HG03442 (cell line): ENCODE results near the gene RAPGEF1.

Source experiments
- ATAC-seq: cut with Tn5 transposase; IDR thresholded peaks from one replicate; pipeline ENCODE4 v1.9.1; 2021; ENCODE audit warnings: mild to moderate bottlenecking, moderate library complexity; ENCODE audit not compliant: unreplicated experiment

Gene RAPGEF1

DNA sequence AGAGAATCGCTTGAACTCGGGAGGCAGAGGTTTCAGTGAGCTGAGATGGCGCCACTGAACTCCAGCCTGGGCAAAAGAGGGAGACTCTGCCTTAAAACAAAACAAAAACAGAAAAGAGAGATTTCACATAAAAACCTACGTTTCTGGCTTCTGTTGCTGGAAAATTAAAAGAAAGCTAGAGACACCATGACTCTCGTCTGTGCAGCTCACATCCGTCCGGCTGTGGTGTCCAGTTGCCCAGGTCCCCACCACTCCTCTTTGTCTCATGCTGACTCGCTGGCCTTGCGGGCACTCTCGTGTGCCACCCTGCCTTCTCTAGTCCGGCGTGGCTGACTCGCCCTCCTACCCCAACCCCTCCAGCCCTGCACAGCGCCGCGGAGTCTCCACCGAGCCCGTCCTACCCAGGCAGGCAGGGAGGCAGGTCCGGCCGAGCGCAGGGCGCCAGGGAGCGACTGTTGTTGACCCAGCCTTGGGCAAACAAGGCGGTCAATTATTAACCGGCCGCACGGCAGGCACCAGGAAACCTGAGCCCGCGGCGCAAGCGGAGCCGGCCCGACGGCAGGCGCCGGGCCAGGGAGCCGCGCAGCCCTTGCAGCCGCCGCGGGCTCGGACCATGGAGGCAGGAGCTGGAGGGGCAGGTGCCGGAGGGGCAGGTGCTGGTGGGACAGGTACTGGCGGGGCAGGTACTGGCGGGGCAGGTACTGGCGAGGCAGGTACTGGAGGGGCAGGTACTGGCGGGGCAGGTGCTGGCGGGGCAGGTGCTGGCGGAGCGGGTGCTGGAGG lies 194.7 kb downstream of the RAPGEF1 start, which contains the start of gene PRRT1B:
TSS of gene PRRT1B (plus strand) at position 521 of the 783 bp plus-strand sequence. CDS start at position 614, 93 bp downstream.
- ATAC-seq = no peak

DNA sequence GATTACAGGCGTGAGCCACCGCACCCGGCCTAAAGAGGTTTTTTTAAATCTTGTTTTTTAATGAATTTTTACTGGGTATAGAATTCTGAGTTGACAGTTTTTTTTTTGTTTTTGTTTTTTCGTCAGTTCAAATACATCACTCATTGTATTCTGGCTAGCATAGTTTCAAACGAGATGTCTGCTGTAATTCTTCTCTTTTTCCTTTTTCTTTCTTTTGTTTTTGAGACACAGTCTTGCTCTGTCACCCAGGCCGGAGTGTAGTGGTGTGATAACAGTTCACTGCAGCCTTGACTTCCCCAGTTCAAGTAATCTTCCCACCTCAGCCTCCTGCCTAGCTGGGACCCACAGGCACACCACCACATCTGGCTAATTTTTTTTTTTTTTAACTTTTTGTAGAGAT lies 196.7 kb downstream of the RAPGEF1 start:
- ATAC-seq = no peak

- no peak for ATAC-seq
Measured at GRCh38 chr9:131539223-131539923, 200.5 kb downstream of the RAPGEF1 start.

- ATAC-seq = no peak
Measured at GRCh38 chr9:131537946-131538345, 201.9 kb downstream of the RAPGEF1 start.

GRCh38 chr9:131534721-131535237 lies 205.1 kb downstream of the RAPGEF1 start:
- no peak for ATAC-seq

DNA sequence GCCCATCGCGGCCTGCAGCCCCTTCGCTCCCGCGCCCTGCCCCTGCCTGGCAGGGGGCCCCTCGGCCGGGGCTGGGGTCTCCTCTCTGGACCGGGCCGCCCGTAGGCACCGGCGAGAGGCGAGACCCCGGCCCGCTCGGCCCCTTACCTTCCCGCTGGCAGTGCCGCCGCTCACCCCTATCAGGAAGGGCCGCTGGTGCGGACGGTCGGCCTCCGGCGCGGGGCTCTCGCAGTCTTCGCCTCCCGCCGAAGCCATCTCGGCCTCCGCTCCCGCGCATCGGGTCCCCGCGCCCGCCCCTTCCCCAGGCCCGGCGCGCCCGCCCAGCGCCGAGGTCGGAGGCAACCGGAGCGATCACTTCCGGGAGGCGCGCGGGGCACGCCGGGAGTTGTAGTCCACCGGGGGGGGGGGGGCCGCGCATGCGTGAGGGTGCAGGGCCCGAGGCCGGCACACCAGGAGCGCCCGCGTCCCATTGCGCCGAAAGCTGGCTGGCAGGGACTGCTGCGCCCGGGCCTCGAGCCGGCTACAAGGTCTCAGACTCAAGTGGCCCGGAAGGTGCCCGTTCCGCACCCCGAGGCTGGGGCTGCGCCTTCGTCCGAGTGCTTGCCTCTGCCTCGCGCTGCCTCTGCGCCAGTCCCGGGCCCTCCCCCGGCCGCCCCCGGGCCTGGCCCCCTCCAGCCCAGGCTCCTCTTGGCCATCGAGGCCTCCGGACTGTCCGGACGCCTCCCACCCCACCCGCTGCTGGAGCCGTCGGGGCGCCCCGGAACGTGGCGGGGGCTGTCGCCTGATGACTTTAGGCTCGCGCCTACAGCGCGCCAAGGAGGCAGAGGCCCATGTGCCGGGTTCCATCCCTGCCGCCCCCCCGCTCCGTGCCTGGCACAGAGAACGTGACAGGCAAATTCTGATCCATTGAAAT lies 208.7 kb downstream of the RAPGEF1 start, which contains the start of gene UCK1:
TSS of gene UCK1 (minus strand) at position 344 of the 913 bp plus-strand sequence. CDS start at position 255, 89 bp downstream.
- ATAC-seq = peak; percentile 88

DNA sequence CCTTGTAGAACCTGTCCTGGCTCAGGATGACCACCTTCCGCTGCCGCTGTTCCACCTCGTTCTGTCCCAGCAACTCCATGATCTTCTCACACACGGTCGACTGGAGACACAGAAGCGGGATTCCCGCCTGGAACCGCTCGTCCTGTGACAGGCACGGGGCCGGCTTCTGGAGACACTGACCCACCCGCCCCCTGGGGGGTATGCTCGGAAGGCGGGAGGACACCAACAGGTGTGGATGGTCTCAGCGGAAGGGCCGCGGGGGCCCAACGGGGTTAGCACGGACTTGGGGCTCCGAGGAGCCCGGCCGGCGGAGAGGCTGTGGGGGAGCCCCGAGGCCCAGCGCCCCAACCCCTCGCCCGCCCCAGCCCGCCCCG lies 209.3 kb downstream of the RAPGEF1 start:
- peak; percentile 23 for ATAC-seq

DNA sequence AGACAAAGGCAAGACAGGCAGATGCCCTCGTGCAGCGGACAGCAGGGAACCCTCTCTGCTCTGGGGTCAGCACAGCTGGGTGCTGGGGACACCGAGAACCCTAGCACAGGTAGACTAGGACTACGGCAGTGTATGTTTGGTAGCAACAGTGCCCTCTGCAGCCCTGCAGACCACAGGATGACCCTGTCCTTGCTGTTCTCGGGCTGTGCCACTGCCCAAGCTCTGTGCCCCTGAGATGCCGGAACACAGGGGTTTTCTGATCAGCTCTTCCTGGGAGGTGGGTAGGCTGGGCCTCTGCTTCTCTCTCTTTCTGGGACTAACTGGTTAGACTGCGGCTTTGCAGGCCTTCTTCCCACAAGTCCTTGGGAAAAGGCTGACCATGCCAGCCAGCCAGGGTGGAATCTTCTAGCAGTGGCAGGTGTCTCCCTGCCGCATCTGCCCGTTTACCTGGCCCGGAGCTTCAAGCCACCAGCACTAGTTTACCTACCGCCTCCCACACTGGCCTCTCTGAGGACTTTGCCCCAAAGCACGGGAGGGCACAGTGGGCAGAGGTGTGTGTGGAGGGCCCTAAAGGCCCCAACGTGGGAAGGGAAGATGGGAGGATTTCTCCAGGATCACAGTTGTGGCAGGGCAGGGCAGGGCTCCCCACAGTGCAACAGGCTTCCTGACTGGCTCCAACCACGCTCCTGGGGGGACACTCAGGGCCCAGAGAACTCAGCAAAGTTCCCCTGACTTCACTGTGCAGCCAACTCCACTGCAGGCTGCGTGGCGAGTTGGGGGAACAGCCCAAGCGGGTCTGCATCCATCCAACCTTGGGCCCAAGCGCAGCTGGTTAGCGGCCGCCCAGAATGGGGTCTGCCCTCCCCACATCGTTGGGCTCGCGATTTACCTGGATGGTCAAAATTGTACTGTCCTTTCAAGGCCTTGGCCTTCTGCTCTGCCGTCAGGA lies 210.0 kb downstream of the RAPGEF1 start:
- no peak for ATAC-seq

DNA sequence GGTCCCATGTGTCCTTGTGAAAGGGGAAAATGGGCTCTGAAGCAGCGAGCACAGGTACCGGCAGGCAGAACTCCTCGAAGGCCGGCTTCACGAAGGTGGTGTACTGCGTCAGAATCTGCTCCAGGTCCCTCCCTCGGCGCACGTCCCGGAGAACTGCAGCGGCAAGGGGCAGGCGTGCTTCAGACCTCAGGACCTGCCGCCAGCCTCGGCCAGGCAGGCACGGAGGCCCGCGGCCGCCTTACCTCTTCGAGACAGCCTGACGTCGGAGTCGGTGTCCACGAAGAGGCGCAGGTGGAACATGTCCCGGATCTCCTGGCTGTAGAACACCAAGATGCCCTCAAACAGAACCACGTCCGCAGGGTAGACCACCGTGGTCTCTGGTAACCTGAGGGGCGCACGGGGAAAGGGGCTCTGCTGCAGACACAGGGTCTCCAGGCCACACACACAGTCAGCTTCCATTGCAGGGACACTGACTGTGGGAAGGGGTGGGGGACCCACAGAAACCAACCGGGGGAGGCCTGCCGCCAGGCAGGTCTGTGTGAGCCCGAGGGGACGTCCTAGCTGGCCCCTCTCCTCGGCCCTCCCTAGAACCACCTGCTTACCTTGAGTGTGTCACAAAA lies 210.9 kb downstream of the RAPGEF1 start:
- ATAC-seq = no peak

DNA sequence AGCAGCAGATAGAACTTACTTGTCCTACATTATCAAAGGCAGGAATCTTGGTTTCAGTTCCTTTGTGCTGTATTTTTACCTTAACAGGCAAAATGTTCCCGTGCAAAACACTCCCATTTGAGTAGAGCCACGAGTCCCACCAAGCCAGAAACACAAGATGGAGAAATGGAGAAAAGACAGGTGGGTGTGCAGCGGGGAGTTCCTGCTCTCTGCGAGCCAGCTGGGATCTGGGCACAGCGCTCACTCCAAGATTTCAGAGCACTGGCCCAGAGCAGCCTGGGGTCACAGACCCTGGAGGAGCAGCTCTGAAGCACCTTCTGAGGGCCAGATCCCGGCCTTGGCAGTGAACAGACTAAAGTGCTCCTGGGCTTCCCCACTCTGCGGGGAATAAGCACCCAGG lies 211.7 kb downstream of the RAPGEF1 start:
- ATAC-seq = no peak
